DMS114 treated with DMSO at 0.1 percent for 48 hours (cell line): ENCODE data around the gene TM7SF2.

Experiments used
- DNase-seq: peaks from one replicate; lab custom pipeline; 2025; ENCODE audit not compliant: unreplicated experiment; lab: John Stamatoyannopoulos, UW

Gene TM7SF2

GRCh38 chr11:65111744-65112545, at the start of gene TM7SF2:
Gene TM7SF2, plus strand, starts transcription at chr11:65111872. Its CDS starts 144 bp downstream, at chr11:65112016.
- DNase-seq: peak; percentile 84

DNA sequence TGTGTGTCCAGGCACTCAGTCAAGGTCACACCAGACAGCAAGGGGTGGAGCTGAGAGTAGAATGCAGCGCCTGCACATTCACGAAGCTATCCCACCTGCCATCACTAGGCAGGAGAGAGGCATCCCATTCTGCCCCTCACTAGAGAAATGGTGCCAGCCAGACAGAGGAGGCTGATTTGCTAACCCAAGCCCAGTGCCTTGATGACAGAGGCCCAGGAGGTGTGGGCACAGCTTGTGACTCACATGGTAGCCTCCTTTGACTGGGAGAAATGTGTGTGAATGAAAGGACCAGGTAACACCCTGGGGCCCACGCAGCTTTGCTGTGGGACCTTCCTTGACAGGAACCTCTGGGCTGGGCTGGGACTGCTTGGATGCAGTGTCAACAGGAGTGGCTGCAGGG, 48.1 kb upstream of the TM7SF2 start:
- no peak for DNase-seq

DNA sequence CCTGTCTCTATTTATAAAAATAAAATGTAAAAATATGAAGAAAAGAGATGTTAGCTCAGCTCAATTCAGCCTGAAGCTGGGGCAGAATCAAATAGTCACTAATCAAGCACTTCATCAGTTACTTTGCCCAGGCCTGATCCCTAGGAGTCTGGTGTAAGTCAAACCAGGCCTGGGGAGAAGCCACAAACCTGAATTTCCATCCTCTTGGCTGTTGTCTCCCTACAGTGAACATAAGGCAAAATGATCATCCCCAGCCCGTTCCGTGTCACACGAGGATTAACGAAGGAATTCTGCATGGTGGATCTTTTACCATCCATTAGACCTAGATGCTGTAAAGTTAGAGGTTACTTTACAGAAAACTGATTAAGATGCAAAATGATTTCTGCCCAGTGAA, 46.8 kb upstream of the TM7SF2 start:
- no peak for DNase-seq

DNA sequence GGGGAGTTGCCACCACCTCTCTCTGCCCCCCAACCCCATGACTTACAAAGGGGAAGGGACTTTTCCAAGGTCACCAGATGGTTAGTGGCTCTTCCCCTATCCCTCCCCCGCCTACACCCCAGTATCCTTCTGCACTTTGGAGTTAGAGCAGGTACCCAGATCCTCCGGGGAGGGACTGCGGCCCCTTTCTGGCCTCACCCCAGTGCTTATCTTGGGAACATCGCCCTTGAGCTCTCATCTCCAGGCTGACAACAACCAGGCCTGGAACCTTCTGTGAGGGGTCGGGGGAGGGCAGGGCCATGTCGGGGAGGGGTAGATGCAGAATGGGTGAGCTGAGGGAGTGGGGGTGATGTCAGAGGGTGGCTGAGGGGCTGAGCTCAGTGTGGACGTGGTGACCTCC, 45.8 kb upstream of the TM7SF2 start:
- DNase-seq: no peak

- DNase-seq: no peak
Measured at GRCh38 chr11:65066315-65066714, 45.4 kb upstream of the TM7SF2 start.

DNA sequence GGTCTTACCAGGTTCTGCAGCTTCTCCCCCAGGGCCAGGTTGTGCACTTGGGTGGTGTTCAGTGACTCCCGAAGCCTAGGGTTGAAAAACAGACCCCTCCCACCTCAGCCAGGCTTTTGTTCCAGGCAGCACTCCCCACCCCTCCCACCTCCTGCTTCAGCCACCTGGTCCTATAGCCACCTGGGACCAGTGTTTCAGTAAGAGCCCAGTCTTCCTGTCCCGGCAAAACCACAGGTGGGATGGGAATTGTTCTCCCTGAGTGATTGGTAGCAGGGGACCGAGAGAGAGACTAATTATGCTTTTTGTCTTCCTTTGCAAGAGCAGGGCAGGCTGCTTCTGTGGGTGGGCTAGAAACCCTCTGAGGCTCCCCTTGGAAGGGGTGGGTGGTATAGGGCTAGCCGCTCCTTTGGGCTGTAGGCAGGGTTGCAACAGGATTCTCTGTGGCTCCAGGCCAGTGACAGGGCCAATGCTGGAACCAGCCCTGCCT, 44.8 kb upstream of the TM7SF2 start:
- DNase-seq: no peak

GRCh38 chr11:65067446-65067845, 44.2 kb upstream of the TM7SF2 start:
- DNase-seq: no peak

- DNase-seq: no peak
Measured at GRCh38 chr11:65069217-65069616, 42.5 kb upstream of the TM7SF2 start.

GRCh38 chr11:65071907-65072630, 39.6 kb upstream of the TM7SF2 start:
- no peak for DNase-seq

DNA sequence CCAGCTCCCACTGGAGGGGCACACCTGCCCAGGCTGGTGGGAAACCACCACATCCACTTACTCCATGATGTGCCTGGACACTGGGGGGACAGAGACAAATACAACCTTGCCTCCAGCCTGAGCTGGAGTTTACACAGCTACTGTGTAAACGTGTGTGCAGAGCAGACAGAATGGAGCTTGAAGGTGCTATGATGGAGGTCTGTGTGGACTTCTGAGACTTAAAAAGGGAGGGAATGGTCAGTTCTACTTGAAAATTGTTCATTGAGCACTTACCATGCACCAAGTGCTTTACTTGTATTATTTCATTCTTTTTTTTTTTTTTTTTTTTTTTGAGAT, 39.1 kb upstream of the TM7SF2 start:
- no peak for DNase-seq

DNA sequence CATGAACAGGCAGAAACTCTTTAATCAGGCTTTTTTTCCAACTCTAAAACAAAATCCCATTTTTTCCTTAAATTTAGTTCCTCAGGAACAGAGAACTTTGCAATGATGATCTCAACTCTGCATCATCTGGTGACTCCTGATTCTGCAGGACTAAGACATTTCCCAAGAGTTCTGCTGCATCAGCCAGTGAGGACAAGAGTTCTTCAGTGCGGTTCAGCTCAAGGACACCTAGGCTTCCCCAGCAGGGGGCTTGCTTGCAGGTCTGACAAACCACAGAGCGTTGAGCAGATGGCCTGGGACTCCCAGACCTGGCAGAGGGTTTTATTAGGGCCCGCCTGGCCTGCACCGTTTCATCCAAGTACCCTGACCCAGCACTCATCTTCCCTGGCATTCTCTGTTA, 34.2 kb upstream of the TM7SF2 start:
- DNase-seq: peak; percentile 17

DNA sequence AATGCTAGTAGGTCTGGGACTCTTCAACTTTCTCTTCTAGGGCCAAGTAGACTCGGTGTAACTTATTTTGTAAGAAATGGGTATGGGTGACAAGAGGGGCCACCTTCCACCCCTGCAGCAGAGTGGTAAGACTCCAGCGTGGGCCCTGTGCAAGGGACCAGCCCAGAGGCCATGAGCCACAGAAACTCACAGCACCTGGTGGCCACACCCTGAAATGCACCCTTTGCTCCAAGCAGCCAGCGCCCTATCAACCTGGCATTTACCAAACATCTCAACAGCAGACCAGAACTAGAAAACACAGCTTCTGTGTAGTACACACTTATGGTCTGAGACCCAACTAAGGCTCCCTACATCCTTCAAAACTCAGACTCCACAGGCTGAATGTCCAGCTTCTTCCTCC, 33.5 kb upstream of the TM7SF2 start:
- DNase-seq: peak; percentile 28

DNA sequence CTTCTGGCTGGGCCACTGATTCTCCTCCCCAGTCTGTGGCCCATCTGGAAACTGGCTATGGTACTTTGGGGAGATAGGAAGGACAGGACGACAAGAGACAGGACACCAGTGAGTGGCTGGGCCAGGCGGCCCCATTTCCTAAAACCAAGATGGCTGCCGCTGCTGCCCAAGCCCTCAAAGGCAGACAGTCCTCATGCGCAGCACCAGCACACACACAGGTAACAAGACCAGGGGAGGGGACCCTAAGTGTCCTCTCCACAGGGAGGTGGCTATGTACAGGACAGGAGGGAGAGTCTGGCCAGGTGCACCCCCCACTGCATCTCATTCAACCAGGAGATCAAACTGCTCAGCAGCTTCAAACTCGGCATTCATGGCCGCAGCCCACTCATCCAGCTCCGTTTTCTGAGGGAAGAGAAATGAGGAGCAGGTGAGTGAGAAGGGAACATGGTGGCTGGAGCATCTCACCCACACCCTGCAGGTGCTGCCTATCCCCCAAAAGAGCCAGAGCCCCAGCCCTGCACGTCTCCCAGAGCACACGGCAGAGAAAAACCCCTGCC, 32.8 kb upstream of the TM7SF2 start:
- DNase-seq: no peak

- no peak for DNase-seq
Measured at GRCh38 chr11:65083134-65083833, 28.4 kb upstream of the TM7SF2 start.

GRCh38 chr11:65083834-65084597, 27.7 kb upstream of the TM7SF2 start, which contains the start of the genes CDCA5 and ZFPL1:
Gene CDCA5, minus strand, starts transcription at chr11:65084040. Its CDS starts 62 bp downstream, at chr11:65083978.
Gene ZFPL1, plus strand, starts transcription at chr11:65084222. Its CDS starts 477 bp downstream, at chr11:65084699.
- peak; percentile 92 for DNase-seq

DNA sequence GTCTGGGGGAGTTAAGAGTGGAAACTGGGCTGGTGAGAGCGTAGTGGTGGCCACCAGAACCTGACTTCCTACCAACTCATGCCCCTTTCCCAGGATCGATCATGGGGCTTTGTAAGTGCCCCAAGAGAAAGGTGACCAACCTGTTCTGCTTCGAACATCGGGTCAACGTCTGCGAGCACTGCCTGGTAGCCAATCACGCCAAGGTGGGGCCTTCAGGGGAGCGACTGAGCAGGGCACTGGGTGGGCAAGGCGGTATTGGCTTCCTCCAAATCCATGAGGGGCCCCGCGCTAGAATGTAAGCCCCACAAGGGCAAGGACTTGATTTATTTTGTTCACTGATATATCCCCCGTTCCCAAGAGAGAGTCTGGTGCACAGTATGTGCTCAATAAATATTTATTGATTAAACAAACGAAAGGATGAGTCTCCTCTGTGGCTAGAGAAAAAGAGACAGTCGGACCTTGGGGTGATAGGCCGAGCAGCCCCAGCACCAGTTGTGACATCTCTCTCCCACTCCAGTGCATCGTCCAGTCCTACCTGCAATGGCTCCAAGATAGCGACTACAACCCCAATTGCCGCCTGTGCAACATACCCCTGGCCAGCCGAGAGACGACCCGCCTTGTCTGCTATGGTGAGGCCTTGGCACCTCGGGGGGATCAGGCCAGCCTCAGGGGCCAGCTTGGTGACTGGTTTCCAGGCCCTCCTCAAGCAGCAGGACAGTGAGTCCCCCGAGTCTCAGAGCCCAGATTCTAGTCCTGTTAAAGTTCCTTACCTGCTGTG, 26.9 kb upstream of the TM7SF2 start:
- DNase-seq: no peak

DNA sequence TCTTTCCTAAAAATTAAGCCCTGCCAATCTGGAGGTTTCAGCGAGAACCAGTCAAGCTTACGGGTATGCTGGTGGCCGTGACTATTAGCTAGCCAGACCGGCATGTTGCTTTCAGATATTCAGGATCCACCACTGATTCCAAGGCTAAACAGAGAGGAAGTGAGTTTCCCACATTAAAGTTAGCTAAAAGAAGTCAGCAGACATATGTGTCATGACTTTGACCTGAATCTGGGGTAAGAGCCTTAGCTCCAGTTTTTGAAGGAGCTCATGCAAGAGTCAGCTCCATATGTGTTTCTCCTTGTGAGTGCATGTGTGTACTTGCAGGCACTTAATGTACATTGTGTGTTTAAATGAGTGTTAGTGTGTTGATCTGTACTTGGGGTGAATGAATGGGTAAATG, 26.2 kb upstream of the TM7SF2 start:
- DNase-seq: no peak

DNA sequence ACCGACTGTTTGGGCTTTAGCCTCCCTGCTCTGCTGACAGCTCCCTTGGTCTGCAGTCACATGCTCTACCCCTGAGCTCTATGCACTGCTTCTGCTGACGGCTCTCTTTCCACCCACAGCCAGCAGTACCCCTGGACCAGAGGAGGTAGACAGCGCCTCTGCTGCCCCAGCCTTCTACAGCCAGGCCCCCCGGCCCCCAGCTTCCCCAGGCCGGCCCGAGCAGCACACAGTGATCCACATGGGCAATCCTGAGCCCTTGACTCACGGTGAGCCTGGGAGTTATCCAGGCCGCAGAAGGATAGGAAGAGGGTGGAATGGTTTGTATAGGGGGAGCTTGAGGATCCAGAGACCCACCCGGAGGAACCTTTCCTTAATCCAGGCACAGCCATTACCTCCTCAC, 24.9 kb upstream of the TM7SF2 start:
- DNase-seq: no peak

DNA sequence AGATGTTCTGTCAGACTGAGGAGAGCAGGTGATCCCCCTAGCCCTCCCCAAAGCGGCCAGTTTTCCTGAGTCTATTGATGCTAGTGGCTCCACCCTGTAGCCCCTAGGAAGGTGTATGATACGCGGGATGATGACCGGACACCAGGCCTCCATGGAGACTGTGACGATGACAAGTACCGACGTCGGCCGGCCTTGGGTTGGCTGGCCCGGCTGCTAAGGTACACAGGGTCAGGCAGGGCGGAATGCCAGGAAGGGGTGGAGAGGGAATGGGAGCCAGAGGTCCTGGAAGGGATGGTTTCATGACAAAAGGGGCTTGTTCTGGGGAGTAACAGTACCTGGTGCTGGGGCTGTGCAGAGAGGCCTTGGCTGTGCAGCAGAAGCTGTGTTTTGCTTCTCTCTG, 24.5 kb upstream of the TM7SF2 start:
- DNase-seq: no peak

DNA sequence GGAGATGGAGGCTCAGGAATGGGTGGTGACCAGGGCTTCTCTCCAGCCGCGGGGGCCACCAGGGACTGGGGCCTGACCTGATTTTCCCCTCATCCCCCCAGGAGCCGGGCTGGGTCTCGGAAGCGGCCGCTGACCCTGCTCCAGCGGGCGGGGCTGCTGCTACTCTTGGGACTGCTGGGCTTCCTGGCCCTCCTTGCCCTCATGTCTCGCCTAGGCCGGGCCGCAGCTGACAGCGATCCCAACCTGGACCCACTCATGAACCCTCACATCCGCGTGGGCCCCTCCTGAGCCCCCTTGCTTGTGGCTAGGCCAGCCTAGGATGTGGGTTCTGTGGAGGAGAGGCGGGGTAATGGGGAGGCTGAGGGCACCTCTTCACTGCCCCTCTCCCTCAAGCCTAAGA, 23.8 kb upstream of the TM7SF2 start:
- DNase-seq: no peak
